ENCODE results near the gene USP17L24.
"Not testable (repeated sequence)": the region's sequence is repeated elsewhere in the genome, so short reads cannot be mapped to it uniquely, and the experiment has no call there.

The USP17L24 gene

GRCh38 chr4:9324865-9325264 lies at the start of gene USP17L24:
Gene USP17L24 (plus strand): TSS chr4:9325165. CDS start chr4:9325165, 0 bp downstream.
- not testable (repeated sequence) for H3K27me3 Mint-ChIP-seq, H3K4me3 Mint-ChIP-seq, H3K9me3 Mint-ChIP-seq, H3K27ac Mint-ChIP-seq, H3K36me3 Mint-ChIP-seq, H3K4me1 Mint-ChIP-seq

GRCh38 chr4:9324191-9324590 lies 774 bp upstream of the USP17L24 start:
- not testable (repeated sequence) for H3K4me3 Mint-ChIP-seq, H3K9me3 Mint-ChIP-seq, H3K27ac Mint-ChIP-seq, H3K4me1 Mint-ChIP-seq, H3K36me3 Mint-ChIP-seq, H3K27me3 Mint-ChIP-seq

- H3K9me3 Mint-ChIP-seq, H3K36me3 Mint-ChIP-seq, H3K27me3 Mint-ChIP-seq, H3K4me3 Mint-ChIP-seq, H3K4me1 Mint-ChIP-seq, H3K27ac Mint-ChIP-seq: not testable (repeated sequence)
Observed at GRCh38 chr4:9329611-9330010, 4.6 kb downstream of the USP17L24 start, which contains the start of gene USP17L25. Gene USP17L25 (plus strand): TSS chr4:9329911. CDS start chr4:9329911, 0 bp downstream.

- not testable (repeated sequence) for H3K36me3 Mint-ChIP-seq, H3K27ac Mint-ChIP-seq, H3K9me3 Mint-ChIP-seq, H3K27me3 Mint-ChIP-seq, H3K4me1 Mint-ChIP-seq, H3K4me3 Mint-ChIP-seq
Observed at GRCh38 chr4:9334358-9334757, 9.4 kb downstream of the USP17L24 start, which contains the start of gene USP17L26. Gene USP17L26 (plus strand): TSS chr4:9334658. CDS start chr4:9334658, 0 bp downstream.

GRCh38 chr4:9339103-9339502 lies 14.1 kb downstream of the USP17L24 start, which contains the start of gene USP17L5:
Gene USP17L5 (plus strand): TSS chr4:9339403. CDS start chr4:9339403, 0 bp downstream.
- not testable (repeated sequence) for H3K27me3 Mint-ChIP-seq, H3K4me1 Mint-ChIP-seq, H3K36me3 Mint-ChIP-seq, H3K9me3 Mint-ChIP-seq, H3K27ac Mint-ChIP-seq, H3K4me3 Mint-ChIP-seq

- not testable (repeated sequence) for H3K27me3 Mint-ChIP-seq
Observed at GRCh38 chr4:9343848-9344247, 18.9 kb downstream of the USP17L24 start, which contains the start of gene USP17L27. Gene USP17L27 (plus strand): TSS chr4:9344148. CDS start chr4:9344148, 0 bp downstream.

GRCh38 chr4:9348593-9348992 lies 23.6 kb downstream of the USP17L24 start, which contains the start of gene USP17L28:
Gene USP17L28 (plus strand): TSS chr4:9348893. CDS start chr4:9348893, 0 bp downstream.
- not testable (repeated sequence) for H3K27ac Mint-ChIP-seq, H3K27me3 Mint-ChIP-seq, H3K9me3 Mint-ChIP-seq, H3K36me3 Mint-ChIP-seq, H3K4me3 Mint-ChIP-seq, H3K4me1 Mint-ChIP-seq

More at GRCh38 chr4:9343848-9344247, 18.9 kb downstream of the USP17L24 start, which contains the start of gene USP17L27:
- not testable (repeated sequence) for H3K9me3 Mint-ChIP-seq, H3K36me3 Mint-ChIP-seq, H3K27ac Mint-ChIP-seq, H3K4me1 Mint-ChIP-seq, H3K4me3 Mint-ChIP-seq

- not testable (repeated sequence) for H3K36me3 Mint-ChIP-seq, H3K27me3 Mint-ChIP-seq, H3K27ac Mint-ChIP-seq, H3K9me3 Mint-ChIP-seq, H3K4me1 Mint-ChIP-seq, H3K4me3 Mint-ChIP-seq
Observed at GRCh38 chr4:9350866-9351265, 25.9 kb downstream of the USP17L24 start.

- H3K9me3 Mint-ChIP-seq, H3K27me3 Mint-ChIP-seq, H3K4me1 Mint-ChIP-seq, H3K27ac Mint-ChIP-seq, H3K36me3 Mint-ChIP-seq, H3K4me3 Mint-ChIP-seq: not testable (repeated sequence)
Observed at GRCh38 chr4:9353338-9353737, 28.4 kb downstream of the USP17L24 start, which contains the start of gene USP17L29. Gene USP17L29 (plus strand): TSS chr4:9353638. CDS start chr4:9353638, 0 bp downstream.

- H3K9me3 Mint-ChIP-seq, H3K4me1 Mint-ChIP-seq, H3K27me3 Mint-ChIP-seq, H3K27ac Mint-ChIP-seq, H3K36me3 Mint-ChIP-seq, H3K4me3 Mint-ChIP-seq: not testable (repeated sequence)
Observed at GRCh38 chr4:9362829-9363228, 37.9 kb downstream of the USP17L24 start, which contains the start of gene USP17L30. Gene USP17L30 (plus strand): TSS chr4:9363129. CDS start chr4:9363129, 0 bp downstream.

Measured in activated naive CD4-positive, alpha-beta T cell treated with anti-CD3 and anti-CD28 coated beads, Interleukin-2, amount 50 U/mL, for 24 hours (primary cell).